GM18511 (cell line): ENCODE results near the gene IDH3A.

ENCODE experiments used
- ATAC-seq: cut with Tn5 transposase; IDR thresholded peaks from one replicate; pipeline ENCODE4 v1.9.1; 2021; ENCODE audit warnings: mild to moderate bottlenecking, moderate library complexity; ENCODE audit not compliant: unreplicated experiment

The IDH3A gene

DNA sequence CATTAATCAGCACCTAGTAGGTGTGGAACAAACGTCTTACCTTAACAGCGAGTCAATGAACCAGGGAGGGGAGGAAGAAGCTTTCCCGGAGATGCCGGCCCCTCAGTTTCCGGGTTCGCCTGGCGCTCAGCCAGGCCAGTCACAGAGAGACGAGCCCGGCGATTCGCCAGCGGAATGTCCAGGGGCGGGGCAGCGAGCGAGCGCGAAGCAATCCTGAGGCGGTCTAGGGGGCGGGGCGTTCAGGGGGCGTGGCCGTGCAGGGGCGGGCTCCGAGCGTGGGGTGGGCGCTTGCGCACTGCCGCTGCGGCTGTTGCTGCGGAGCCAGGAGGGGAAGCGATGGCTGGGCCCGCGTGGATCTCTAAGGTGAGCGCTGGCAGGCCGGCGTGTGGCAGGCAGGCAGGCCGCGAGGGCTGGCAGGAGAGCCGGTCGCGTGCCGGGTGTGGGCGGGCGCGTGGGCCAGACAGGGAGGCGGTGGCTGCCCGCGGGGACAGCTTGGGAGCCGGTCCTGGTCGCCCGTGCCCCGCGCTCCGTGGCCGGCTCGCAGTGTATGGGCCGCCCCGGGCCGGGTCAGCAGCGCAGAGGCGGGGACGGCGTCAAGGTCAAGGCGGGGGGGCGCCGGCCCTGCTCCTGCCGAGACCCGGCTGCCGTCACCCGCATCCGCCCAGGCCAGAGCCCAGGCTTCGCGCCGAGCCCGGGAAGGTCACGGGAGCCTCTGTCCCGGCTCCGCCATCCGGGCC is at the start of gene IDH3A:
IDH3A (plus strand) TSS at position 295 of the 737 bp plus-strand sequence; CDS start at position 337, 42 bp downstream.
- ATAC-seq: peak; percentile 83

DNA sequence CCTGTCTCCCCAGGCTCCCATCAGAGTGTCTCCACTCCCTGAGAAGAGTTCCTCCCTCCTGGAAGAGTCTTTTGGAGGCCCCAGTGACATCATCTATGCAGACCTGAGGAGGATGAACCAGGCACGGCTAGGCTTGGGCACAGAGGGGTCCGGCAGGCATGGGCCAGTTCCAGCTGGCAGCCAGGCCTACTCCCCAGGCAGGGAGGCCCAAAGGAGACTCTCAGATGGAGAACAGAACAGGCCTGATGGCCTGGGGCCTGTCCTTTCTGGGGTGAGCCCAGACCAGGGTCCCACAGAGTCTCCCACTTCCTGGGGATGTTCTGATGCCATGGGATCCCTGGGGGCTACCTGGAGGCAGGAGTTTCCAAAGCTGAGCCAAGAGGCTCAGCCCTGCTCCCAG is 48.3 kb upstream of the IDH3A start:
- ATAC-seq: no peak

DNA sequence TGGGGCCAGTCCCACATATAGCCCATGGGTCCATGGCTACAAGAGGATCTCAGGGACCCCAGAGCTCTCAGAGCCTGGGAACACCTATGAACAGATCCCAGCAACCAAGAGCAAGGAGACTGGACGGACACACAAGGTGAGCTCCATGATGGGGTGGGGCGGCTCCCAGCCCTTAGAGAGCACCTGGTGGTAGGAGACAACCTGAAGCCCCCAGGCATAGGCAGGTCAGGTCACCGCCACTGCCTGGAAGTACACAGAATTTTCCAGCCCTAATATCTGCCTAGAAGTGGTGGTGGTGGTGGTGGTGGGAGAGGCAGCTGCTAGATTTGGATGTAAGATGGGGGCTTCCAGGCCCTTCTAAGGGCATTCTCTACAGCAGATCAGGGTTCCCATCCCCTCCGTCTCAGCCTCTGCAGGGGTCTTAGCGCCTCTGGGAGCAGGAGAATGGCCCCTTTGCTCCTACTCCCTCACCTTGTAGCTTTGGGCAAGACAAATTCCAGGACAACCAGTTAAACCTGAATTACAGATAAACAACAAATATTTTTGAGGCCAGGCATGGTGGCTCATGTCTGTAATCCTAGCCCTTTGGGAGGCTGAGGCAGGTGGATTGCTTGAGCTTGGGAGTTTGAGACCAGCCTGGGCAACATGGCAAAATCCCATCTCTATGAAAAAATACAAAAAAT is 47.6 kb upstream of the IDH3A start:
- no peak for ATAC-seq

DNA sequence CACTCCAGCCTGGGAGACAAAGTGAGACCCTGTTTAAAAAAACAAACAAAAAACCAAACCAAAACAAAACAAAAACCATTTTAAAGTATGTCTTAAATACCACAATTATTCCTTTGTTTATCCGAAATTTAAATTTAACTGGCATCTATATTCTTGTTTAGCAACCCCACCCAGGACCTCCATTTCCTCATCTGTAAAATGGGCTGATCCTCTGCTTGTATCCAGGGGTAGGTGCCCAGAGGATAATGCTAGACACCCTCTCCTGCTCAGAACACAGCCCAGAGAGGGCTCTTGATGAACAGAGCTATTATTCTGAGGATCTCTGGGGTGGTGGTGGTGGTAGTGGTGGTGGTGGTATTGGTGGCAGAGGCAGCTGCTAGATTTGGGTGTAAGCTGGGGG is 47.0 kb upstream of the IDH3A start:
- no peak for ATAC-seq

DNA sequence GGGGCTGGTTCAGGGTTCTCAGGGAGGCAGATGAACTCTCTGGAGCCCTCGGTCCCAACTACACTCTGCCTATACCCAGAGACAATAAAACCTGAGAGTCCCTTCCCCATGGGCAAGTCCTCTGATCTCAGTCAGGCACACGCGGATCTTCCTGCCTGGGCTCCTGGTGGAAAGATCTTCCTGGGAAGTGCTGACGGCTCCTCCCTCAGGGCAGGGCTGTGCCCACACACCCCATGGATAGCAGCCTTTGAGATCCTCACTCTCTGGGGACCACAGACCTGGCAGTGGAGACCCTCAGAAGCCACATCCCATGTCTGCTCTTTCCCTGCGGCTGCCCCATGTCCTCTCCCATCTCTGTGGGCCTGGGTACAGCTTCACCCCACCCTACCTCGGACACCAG is 46.4 kb upstream of the IDH3A start:
- ATAC-seq: no peak

GRCh38 chr15:78103406-78104118 is 45.6 kb upstream of the IDH3A start:
- peak; percentile 80 for ATAC-seq

- ATAC-seq: peak; percentile 32
These were observed 45.1 kb upstream of the IDH3A start for GRCh38 chr15:78104119-78104479.

GRCh38 chr15:78104566-78105475 is 44.3 kb upstream of the IDH3A start:
- no peak for ATAC-seq

DNA sequence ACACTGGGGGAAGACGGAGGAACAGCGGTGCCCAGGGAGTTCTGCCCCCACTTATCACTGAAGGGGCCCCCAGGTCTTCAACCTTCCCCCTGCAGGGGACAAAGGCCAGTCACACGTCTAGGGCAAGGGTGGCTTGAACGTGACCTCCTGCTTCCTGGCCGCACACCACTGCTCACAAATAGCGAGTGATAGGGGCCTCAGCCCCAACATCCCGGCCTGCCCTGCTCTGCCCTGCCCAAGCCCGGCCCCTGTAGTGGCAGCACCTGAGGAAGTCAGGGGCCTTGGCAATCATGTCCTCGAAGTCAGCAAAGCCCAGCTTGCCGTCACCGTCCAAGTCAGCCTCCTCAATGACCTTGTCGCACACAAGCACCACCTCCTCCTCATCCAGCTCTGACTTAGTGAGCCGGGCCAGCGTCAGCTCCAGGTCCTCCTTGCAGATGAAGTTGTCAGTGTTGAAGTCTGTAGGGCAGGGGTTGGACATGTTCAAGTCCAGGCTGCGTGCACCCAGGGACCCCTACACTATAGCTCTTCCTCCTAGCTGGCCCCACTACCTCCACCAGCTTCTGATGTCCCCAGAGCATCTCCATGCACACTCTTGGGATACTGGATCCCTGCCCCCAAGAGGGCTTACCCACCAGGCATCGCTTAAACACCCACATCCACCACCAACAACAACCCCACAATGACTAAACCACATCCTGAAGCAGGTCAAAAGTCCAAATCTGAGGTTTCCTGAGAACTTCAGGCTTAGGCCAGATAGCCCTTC is 43.5 kb upstream of the IDH3A start:
- no peak for ATAC-seq

DNA sequence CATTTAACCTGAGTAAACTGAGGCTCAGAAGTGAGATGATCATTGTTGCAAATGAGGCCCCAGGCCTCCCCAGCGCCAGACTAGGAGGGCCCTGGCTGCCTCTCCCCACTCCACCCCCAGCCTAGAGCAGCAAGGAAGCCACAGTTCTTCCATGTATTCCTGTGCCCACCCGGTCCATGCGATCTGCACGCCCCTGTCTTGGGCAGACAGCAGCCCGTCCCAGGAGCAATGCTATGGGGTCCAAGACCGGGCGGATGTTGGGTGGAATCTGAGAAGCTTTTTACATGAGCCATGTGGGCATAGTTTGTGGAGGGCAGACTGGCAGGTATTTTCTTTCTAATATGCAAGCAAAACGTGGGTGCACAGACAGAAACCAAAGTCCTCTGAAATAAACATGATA is 41.7 kb upstream of the IDH3A start:
- no peak for ATAC-seq

GRCh38 chr15:78108300-78109084 is 40.7 kb upstream of the IDH3A start:
- ATAC-seq: no peak

DNA sequence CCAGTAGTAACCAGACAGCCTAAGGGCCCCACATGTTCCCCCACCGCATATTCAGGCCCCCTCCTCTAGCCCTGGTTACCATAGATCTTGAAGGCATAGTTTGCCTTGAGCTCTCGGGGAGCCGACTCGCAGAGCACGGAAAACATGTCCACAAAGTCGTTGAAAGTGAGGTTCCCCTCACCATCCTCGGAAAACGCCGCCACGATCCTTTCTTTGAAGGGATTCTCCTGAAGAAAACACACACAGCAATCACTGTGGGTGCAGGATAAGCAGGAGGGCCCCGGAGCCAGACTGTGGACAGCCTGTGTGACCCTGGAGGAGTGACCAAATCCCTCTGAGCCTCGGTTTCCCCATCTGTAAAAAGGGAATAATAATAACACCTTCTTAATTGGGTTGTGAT is 40.0 kb upstream of the IDH3A start:
- ATAC-seq: no peak

DNA sequence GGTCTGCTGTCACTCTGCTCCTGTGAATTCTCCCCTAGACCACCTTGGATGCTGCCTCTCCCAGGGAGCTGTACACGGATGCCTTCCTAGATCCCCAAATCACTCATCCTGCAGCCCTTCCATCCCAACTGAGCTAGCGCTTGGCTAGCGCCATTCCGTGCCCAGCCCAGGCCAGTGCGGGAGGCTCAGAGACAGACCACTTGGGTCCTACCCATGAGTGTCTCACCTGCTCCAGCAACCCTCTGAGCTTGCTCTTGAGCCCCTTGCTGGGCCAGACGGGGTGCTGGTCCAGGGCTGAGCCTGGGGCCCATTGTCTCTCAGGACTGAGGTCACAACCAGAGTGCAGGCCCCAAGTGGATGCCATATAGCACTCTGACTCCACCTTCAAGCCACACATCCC is 39.1 kb upstream of the IDH3A start:
- no peak for ATAC-seq

DNA sequence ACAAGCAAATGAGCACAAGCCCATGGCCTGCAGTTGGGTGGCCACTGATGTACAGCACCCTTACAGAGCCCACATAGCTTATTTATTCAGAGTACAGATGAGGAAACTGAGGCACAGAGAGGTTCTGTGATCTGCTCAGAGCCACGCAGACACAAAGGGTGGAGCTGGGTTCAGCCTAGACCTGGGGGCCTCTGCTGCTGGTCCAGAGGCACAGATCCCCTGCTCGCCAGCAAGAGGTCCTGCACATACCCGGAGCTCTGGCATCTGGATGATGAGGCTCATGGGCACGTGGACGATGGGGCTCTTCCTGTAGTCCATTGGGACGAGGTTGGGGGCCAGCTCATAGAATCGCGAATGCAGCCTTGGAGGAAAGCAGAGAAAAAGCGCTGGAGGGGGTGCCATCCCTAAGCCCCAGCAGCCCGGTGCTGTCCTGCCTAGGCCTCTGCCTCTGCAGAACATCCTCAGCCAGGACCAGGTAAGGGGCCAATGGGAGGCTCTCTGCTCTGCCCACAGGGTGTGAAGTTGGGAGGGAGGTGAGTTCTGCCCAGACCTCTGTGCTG is 38.2 kb upstream of the IDH3A start:
- ATAC-seq: no peak

- no peak for ATAC-seq
These were observed 37.4 kb upstream of the IDH3A start for GRCh38 chr15:78111788-78112187.

- no peak for ATAC-seq
These were observed 36.6 kb upstream of the IDH3A start for GRCh38 chr15:78112551-78112950.

GRCh38 chr15:78120523-78120922 is 28.6 kb upstream of the IDH3A start:
- no peak for ATAC-seq

DNA sequence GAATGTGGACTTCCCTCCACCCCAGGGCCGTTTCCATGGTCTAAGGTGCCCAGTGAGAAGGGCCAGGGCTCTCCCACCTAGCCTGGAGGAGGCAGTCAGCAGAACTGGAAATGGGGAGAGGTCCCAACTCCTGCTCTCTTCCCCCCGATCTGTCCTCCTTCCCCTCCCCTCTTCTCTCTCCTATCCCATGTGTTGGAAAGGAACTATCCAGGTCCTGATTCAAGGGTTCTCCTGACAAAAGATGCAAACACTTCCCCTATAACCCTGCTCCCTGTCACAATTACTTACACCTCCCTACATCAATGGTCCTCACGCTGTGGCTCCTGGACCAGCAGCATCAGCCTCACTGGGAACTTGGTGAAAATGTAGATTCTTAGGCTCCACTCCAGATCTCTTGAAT is 23.9 kb upstream of the IDH3A start:
- ATAC-seq: no peak

DNA sequence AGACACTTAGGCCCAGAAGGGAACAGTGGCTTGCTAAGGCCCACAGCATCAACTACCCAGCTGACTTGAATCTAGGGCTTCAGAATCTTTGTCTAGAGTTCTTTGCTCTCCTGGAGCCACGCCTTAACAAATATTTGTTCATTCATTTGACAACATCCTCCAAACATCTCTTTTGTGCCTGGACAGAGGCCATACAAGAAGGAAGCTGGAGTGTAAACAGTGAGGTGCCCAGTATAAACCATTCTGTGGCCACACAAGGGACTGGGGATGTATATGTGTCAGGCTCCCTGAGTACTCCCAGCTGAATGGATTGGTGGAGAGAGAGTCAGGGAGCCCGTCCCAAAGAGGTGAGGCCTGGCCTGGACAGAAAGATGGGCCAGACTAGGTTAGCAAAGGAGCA is 21.3 kb upstream of the IDH3A start:
- no peak for ATAC-seq
